Measurements from ENCODE around the gene ATP2B2.

The ATP2B2 gene

GRCh38 chr3:10528046-10528445 lies 22.7 kb upstream of the ATP2B2 start:
- no peak for DNase-seq

GRCh38 chr3:10527295-10528001 lies 22.1 kb upstream of the ATP2B2 start:
- no peak for DNase-seq

- no peak for DNase-seq
Measured at GRCh38 chr3:10526366-10526765, 21.0 kb upstream of the ATP2B2 start.

GRCh38 chr3:10524799-10525301 lies 19.5 kb upstream of the ATP2B2 start:
- DNase-seq: no peak

GRCh38 chr3:10524270-10524669 lies 18.9 kb upstream of the ATP2B2 start:
- no peak for DNase-seq

GRCh38 chr3:10523561-10523960 lies 18.2 kb upstream of the ATP2B2 start:
- DNase-seq: no peak

GRCh38 chr3:10522646-10523303 lies 17.4 kb upstream of the ATP2B2 start:
- no peak for DNase-seq

GRCh38 chr3:10521772-10522441 lies 16.5 kb upstream of the ATP2B2 start:
- DNase-seq: no peak

GRCh38 chr3:10520072-10520471 lies 14.7 kb upstream of the ATP2B2 start:
- DNase-seq: no peak

- DNase-seq: no peak
Measured at GRCh38 chr3:10519236-10519635, 13.8 kb upstream of the ATP2B2 start.

GRCh38 chr3:10518506-10519150 lies 13.2 kb upstream of the ATP2B2 start:
- no peak for DNase-seq

GRCh38 chr3:10517627-10518026 lies 12.2 kb upstream of the ATP2B2 start:
- DNase-seq: no peak

GRCh38 chr3:10516544-10517452 lies 11.4 kb upstream of the ATP2B2 start:
- DNase-seq: no peak

GRCh38 chr3:10515884-10516495 lies 10.6 kb upstream of the ATP2B2 start:
- DNase-seq: no peak

- DNase-seq: no peak
Measured at GRCh38 chr3:10515396-10515795, 10.0 kb upstream of the ATP2B2 start.

GRCh38 chr3:10514407-10515069 lies 9.2 kb upstream of the ATP2B2 start:
- no peak for DNase-seq

- no peak for DNase-seq
Measured at GRCh38 chr3:10513306-10513705, 7.9 kb upstream of the ATP2B2 start.

- DNase-seq: no peak
Measured at GRCh38 chr3:10512687-10513086, 7.3 kb upstream of the ATP2B2 start.

- no peak for DNase-seq
Measured at GRCh38 chr3:10511809-10512494, 6.6 kb upstream of the ATP2B2 start.

- DNase-seq: no peak
Measured at GRCh38 chr3:10510743-10511432, 5.5 kb upstream of the ATP2B2 start.
